ENCODE measurements around the gene ODAPH.

- TF ChIP-seq, protein P1, sequence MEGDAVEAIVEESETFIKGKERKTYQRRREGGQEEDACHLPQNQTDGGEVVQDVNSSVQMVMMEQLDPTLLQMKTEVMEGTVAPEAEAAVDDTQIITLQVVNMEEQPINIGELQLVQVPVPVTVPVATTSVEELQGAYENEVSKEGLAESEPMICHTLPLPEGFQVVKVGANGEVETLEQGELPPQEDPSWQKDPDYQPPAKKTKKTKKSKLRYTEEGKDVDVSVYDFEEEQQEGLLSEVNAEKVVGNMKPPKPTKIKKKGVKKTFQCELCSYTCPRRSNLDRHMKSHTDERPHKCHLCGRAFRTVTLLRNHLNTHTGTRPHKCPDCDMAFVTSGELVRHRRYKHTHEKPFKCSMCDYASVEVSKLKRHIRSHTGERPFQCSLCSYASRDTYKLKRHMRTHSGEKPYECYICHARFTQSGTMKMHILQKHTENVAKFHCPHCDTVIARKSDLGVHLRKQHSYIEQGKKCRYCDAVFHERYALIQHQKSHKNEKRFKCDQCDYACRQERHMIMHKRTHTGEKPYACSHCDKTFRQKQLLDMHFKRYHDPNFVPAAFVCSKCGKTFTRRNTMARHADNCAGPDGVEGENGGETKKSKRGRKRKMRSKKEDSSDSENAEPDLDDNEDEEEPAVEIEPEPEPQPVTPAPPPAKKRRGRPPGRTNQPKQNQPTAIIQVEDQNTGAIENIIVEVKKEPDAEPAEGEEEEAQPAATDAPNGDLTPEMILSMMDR (conservative IDR thresholded peaks at IDR 0.05), result no peak
- TF ChIP-seq EZH2 (IDR thresholded peaks at IDR 0.05; ENCODE audit: low read depth), result no peak
These were observed 11.9 kb downstream of the ODAPH start for GRCh38 chr4:75567725-75568124.
